SU-DHL-6 (cell line): Measurements from ENCODE around the gene ABCA13.

Source experiments
- H2AFZ ChIP-seq: fragments of 200-600 bp; sonication (generic); 2 replicates; pipeline ENCODE4 v1.6.1; 2014; ENCODE audit warnings: low read depth, mild to moderate bottlenecking, moderate library complexity, mixed read lengths, antibody characterized with exemption, low read length; ENCODE audit not compliant: severe bottlenecking
- H3F3A ChIP-seq: fragments of 200-600 bp; shearing (Covaris generic); 2 replicates; pipeline ENCODE4 v1.6.0; 2016; ENCODE audit warnings: antibody characterized with exemption, mild to moderate bottlenecking; ENCODE audit not compliant: insufficient read depth
- H3K27ac ChIP-seq: fragments of 200-600 bp; sonication (generic); 2 replicates; pipeline ENCODE4 v1.5.1; 2016; ENCODE audit warnings: low read depth, mild to moderate bottlenecking, low read length, moderate library complexity, mixed read lengths
- H3K27me3 ChIP-seq: fragments of 200-600 bp; sonication (generic), shearing (Covaris generic); 2 replicates; pipeline ENCODE4 v1.6.0; 2014; ENCODE audit warnings: mild to moderate bottlenecking, low read length
- H3K36me3 ChIP-seq: fragments of 200-600 bp; sonication (generic); 2 replicates; pipeline ENCODE4 v1.6.1; 2014; ENCODE audit warnings: mild to moderate bottlenecking, low read length, mixed read lengths
- H3K4me2 ChIP-seq: fragments of 300-600, 200-600 bp; shearing (Covaris generic), sonication (generic); 2 replicates; pipeline ENCODE4 v1.6.0; 2014; ENCODE audit warnings: low read length, low read depth, mild to moderate bottlenecking; ENCODE audit not compliant: poor library complexity, severe bottlenecking
- H3K4me3 ChIP-seq: fragments of 200-600 bp; sonication (generic); 2 replicates; pipeline ENCODE4 v1.5.1; 2014; ENCODE audit warnings: antibody characterized with exemption, low read length, mild to moderate bottlenecking, mixed read lengths; ENCODE audit not compliant: insufficient read depth, poor library complexity, severe bottlenecking
- H3K79me2 ChIP-seq: fragments of 200-600 bp; sonication (generic); 2 replicates; pipeline ENCODE4 v1.6.1; 2014; ENCODE audit warnings: mild to moderate bottlenecking, low read length, moderate library complexity; ENCODE audit not compliant: insufficient read depth
- H3K9ac ChIP-seq: fragments of 200-600 bp; sonication (generic); 2 replicates; pipeline ENCODE4 v1.7.0; 2014; ENCODE audit warnings: mild to moderate bottlenecking, low read length
- H3K9me2 ChIP-seq: fragments of 200-600 bp; sonication (generic); replicated peaks from 2 replicates; pipeline ENCODE4 v1.6.1; 2014; ENCODE audit warnings: low read length; ENCODE audit not compliant: insufficient read depth
- H3K9me3 ChIP-seq: fragments of 200-600 bp; sonication (generic); 2 replicates; pipeline ENCODE4 v1.6.1; 2014; ENCODE audit warnings: low read length, mixed read lengths; ENCODE audit not compliant: insufficient read depth
- H4K20me1 ChIP-seq: fragments of 200-600 bp; sonication (generic); 2 replicates; pipeline ENCODE4 v1.6.1; 2014; ENCODE audit warnings: low read depth, mild to moderate bottlenecking, antibody characterized with exemption, low read length, moderate library complexity, mixed read lengths
- EZH2phosphoT487 ChIP-seq: fragments of 200-600 bp; sonication (generic), shearing (Covaris generic); conservative IDR thresholded peaks from 2 replicates; pipeline ENCODE4 v1.6.1; 2018; ENCODE audit warnings: mild to moderate bottlenecking, antibody characterized with exemption, low read length, moderate library complexity, mixed read lengths
- TF ChIP-seq, protein P1 (sequence below): fragments of 200-600 bp; sonication (generic); IDR thresholded peaks from one replicate; pipeline ENCODE4 v1.5.1; 2017; ENCODE audit warnings: antibody characterized with exemption, mild to moderate bottlenecking, low read length, moderate library complexity; ENCODE audit not compliant: insufficient read depth, poor library complexity, severe bottlenecking

ABCA13 gene

DNA sequence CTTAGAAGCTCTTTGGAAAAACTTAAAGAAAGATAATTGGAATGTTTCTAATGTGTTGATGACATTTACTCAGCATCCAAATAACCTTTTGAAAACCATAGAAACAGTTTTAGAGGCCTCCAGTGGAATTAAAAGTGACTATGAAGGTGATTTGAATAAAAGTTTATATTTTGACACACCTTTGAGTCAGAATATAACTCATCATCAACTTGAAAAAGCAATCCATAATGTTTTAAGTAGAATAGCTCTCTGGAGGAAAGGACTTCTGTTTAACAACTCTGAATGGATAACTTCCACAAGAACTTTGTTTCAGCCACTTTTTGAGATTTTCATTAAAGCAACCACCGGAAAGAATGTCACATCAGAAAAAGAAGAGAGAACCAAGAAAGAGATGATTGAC, 108.2 kb downstream of the ABCA13 start:
- no peak overlapping the region for H2AFZ ChIP-seq
- no peaks in the 10 kb centered on the region for H3K9me2 ChIP-seq
- H3K4me2 ChIP-seq: no peak overlapping the region
- H3K27me3 ChIP-seq: no peaks in the 10 kb centered on the region
- no peaks in the 10 kb centered on the region for H4K20me1 ChIP-seq
- H3K79me2 ChIP-seq: no peaks in the 10 kb centered on the region
- H3K9me3 ChIP-seq: no peaks in the 10 kb centered on the region
- no peak overlapping the region for H3K9ac ChIP-seq
- H3K36me3 ChIP-seq: no peaks in the 10 kb centered on the region
- no peak overlapping the region for H3K4me3 ChIP-seq
- no peak overlapping the region for H3K27ac ChIP-seq
- no peaks in the 10 kb centered on the region for H3F3A ChIP-seq
- no peak for TF ChIP-seq EZH2phosphoT487
- TF ChIP-seq, protein P1, sequence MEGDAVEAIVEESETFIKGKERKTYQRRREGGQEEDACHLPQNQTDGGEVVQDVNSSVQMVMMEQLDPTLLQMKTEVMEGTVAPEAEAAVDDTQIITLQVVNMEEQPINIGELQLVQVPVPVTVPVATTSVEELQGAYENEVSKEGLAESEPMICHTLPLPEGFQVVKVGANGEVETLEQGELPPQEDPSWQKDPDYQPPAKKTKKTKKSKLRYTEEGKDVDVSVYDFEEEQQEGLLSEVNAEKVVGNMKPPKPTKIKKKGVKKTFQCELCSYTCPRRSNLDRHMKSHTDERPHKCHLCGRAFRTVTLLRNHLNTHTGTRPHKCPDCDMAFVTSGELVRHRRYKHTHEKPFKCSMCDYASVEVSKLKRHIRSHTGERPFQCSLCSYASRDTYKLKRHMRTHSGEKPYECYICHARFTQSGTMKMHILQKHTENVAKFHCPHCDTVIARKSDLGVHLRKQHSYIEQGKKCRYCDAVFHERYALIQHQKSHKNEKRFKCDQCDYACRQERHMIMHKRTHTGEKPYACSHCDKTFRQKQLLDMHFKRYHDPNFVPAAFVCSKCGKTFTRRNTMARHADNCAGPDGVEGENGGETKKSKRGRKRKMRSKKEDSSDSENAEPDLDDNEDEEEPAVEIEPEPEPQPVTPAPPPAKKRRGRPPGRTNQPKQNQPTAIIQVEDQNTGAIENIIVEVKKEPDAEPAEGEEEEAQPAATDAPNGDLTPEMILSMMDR: no peak

DNA sequence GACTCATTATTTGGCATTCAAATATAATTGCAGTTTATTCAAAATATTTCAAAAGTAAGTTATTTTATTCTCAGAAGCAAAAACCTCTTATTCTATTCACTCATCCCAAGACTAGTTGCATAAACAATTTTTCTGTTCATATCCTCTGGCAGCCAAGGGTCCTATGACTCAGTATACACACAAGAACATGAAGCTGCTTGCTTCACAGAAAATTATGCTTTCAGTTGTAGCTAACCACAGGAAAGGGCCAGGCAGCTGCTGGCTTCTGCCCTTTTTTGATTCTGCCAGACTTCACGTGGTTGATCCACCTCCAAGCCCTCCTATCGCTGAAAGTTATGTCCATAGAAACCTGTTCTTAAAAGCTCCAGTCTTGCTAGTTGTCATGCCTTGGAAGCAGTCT, 108.8 kb downstream of the ABCA13 start:
- Histone ChIP-seq H4K20me1 (no peaks in the 10 kb centered on the region), H3F3A (no peaks in the 10 kb centered on the region), H3K4me2 (no peak overlapping the region), H3K9ac (no peak overlapping the region), H3K9me3 (no peaks in the 10 kb centered on the region), H3K4me3 (no peak overlapping the region), H2AFZ (no peak overlapping the region), H3K27me3 (no peaks in the 10 kb centered on the region), H3K36me3 (no peaks in the 10 kb centered on the region), H3K79me2 (no peaks in the 10 kb centered on the region), H3K9me2 (no peaks in the 10 kb centered on the region), H3K27ac (no peak overlapping the region)
- TF ChIP-seq EZH2phosphoT487: no peak
- TF ChIP-seq, protein P1: no peak

- Histone ChIP-seq H3F3A (no peaks in the 10 kb centered on the region), H3K9me2 (no peaks in the 10 kb centered on the region)
Observed at GRCh38 chr7:48285373-48285772, 114.1 kb downstream of the ABCA13 start.

More at GRCh38 chr7:48285373-48285772, 114.1 kb downstream of the ABCA13 start:
- no peaks in the 10 kb centered on the region for H3K9me3 ChIP-seq
- H3K4me2 ChIP-seq: no peak overlapping the region
- H2AFZ ChIP-seq: no peak overlapping the region
- H3K9ac ChIP-seq: no peak overlapping the region
- no peaks in the 10 kb centered on the region for H3K79me2 ChIP-seq
- H3K4me3 ChIP-seq: no peak overlapping the region
- H4K20me1 ChIP-seq: no peaks in the 10 kb centered on the region
- no peaks in the 10 kb centered on the region for H3K36me3 ChIP-seq
- no peak overlapping the region for H3K27ac ChIP-seq
- no peaks in the 10 kb centered on the region for H3K27me3 ChIP-seq
- TF ChIP-seq, protein P1: no peak
- no peak for TF ChIP-seq EZH2phosphoT487
